Activated CD4-positive, alpha-beta T cell treated with anti-CD3 and anti-CD28 coated beads, Interleukin-10, Interleukin-2, amounts not matched to agents 100 ng/mL and 50 ng/mL, durations not matched to agents 16 hours and 8 hours (primary cell): Measurements from ENCODE around the gene TMEM131.

ENCODE experiments used
- DNase-seq: peaks from one replicate; pipeline ENCODE4 v3.0.0-alpha.2; 2020

Gene TMEM131

GRCh38 chr2:97797355-97797754, 198.4 kb downstream of the TMEM131 start:
- DNase-seq = no peak

- no peak for DNase-seq
Measured at GRCh38 chr2:97796465-97797126, 199.2 kb downstream of the TMEM131 start.

DNA sequence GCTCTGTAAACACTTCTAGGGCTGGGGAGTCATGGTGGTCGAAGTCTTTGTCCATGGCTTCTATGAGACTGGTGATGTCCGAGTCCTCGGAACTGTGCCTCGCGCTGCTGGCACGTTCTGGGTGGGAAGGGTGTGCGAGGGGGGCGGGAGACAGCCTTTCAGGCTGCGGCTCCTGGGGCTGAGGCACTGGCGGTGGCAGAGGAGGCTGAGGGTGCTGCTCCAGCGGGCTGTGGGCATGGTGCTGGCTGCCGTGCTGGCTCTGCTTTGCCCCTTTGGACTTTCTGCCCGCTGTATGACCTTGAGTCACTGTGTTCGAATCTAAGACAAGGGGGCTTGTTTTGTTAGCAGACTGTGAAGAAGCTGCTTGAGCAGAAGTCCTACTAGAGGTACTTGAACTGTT, 203.3 kb downstream of the TMEM131 start:
- DNase-seq = no peak

DNA sequence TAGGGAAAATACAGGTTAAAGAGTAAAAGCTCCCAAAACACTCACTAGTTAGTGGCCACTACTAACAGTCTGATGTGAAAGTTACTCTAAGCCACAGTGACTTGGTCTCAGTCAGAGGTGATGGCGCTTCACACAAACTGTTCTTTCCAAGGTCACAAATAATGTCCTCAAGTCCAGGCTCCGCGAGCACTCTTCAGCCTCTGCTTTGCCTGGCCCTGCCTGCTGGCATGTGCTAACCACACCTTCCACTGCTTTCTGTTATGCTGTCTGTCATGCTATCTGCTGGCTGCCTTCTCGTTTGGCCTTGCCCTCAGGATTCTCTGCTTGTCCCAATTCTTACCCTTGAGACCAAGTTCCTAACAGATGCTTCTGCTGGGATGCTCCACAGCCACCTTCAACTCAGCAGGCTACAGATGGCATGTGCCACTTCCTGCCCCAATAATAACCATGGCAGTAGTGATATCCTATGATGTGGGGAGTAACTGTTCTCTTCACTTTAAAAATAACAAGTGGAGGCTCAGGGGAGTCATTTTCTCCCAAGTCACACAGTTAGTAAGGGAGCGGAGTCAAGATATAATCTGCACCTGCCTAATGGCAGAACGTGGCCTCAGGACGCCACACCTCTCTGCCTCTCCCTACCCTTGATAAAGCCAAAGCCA, 206.6 kb downstream of the TMEM131 start:
- no peak for DNase-seq

- DNase-seq = no peak
Measured at GRCh38 chr2:97785818-97786217, 209.9 kb downstream of the TMEM131 start.

- DNase-seq = no peak
Measured at GRCh38 chr2:97784953-97785352, 210.8 kb downstream of the TMEM131 start.

- DNase-seq = no peak
Measured at GRCh38 chr2:97781981-97782380, 213.8 kb downstream of the TMEM131 start.

DNA sequence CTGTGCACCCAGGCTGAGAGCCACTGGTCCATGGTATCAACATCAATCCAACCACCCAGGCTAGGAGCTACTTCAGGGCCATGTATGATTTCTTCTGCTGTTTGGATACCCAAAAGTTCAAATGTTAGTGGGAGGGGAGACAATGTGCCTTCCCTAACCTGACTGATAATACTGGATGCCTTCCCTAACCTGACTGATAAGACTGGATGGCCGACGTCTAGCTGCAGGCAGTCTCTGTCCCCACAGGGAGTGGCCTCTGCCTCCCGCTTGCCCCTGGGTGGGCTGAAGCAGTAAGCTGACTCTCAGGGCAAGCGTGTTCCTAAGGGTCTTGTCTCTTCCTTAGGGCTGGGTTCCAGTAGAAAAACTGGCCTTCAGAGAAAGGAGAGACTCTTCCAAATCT, 216.6 kb downstream of the TMEM131 start:
- no peak for DNase-seq

GRCh38 chr2:97775074-97775473, 220.7 kb downstream of the TMEM131 start:
- no peak for DNase-seq

DNA sequence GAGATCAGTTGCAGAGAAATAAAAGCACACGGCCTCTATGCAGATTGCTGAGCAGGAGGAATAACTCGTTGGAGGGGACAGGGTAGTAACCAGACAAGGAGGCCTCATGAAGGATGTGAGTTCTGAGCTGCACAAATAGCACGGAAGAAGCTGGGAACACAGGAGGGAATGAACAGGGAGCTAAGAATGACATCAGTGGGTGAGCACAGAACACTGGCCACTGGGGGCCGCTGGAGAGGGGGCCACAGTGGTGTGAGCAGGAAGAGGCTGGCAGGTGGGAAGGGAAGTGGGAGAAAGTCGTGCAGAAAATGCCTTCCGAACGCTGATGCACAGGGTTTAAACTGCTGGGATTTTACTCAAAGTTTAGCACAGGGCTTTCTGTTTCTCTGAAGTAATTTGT, 221.3 kb downstream of the TMEM131 start:
- DNase-seq = no peak

GRCh38 chr2:97770445-97770844, 225.3 kb downstream of the TMEM131 start:
- no peak for DNase-seq

- DNase-seq = no peak
Measured at GRCh38 chr2:97769711-97770110, 226.0 kb downstream of the TMEM131 start.

- no peak for DNase-seq
Measured at GRCh38 chr2:97769308-97769707, 226.4 kb downstream of the TMEM131 start.

GRCh38 chr2:97766567-97766966, 229.2 kb downstream of the TMEM131 start:
- DNase-seq = no peak

DNA sequence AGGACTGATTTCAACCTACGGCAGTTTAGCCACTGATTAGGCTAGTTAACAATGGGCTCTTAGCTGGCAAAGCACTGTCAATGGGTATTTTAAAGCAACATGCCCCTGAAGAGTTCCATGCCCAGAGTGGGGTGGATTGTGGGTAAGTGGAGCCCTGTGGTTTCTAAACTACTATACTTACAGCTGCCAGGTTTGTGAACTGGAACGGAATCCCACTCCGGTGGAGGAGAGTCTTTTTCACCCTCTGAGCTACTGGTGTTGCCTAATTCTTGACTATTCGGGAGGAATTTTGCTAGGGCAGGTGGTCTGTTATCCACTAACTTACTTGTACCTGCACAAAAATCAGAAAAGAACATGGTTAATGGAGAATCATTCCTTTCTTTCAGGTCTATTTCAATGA, 229.8 kb downstream of the TMEM131 start:
- no peak for DNase-seq

- no peak for DNase-seq
Measured at GRCh38 chr2:97764559-97765263, 231.0 kb downstream of the TMEM131 start.

DNA sequence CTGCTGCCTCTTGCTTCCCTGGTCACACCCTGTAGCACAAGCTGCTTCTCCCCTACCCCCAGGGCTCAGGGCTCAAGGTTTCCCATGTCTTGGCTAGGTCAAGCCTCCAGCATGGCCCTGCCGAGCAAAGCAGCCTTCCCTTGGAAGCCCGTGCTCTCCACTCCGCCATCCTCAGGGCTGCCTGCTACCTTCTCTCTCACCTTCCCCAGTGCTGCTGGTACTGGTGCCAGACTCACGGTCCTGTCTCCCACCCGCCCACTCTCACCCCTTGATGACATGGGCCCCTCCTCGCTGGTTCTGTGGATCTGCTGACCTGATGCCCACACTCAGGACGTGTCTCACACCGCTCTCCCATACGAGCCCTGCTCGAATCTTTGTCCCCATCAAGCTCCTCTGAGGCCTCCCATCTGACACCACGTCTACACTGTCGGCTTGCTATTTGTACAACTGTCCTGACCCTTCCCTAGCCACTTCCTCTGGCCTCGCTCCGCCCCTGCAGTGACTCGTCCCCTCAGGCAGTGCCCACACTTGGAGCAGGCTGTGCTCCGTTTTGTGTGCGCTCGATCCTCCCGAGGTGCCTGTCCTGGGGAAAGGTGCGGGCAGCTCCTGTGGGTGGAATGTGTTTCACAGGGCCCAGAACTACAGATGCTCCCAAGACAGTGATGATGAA, 232.4 kb downstream of the TMEM131 start:
- DNase-seq = no peak

- peak; percentile 55 for DNase-seq
Measured at GRCh38 chr2:97761192-97761591, 234.6 kb downstream of the TMEM131 start.

DNA sequence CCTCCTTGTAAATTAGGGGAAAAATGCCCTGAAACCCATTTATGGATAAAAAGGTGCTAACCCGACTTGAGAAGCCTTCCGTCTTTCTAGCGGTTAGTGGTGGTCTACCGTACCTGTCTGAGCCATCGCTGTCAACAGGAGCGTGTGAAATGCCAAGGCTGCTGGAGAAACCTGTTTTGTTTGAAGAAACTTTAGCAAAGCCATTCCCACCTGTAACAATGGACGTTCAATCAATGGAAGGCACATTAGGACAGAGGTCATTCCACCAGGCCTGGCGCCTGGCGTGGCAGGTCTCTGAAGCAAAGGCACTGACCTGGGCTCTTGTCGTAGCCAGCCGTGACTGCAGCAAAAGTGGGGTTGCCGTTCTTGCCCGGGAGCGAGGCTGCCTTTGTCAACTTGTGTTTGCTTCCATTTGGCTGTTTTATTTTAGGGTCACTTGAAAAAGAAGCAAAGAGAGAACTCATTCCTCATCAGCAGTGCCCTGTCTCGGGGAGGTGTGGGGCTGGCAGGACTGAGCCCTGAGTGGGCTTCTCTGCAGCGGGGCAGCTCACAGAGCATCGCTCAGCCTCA, 235.2 kb downstream of the TMEM131 start:
- DNase-seq = no peak

GRCh38 chr2:97759727-97760407, 235.9 kb downstream of the TMEM131 start:
- no peak for DNase-seq

- DNase-seq = no peak
Measured at GRCh38 chr2:97758131-97758705, 237.5 kb downstream of the TMEM131 start.

DNA sequence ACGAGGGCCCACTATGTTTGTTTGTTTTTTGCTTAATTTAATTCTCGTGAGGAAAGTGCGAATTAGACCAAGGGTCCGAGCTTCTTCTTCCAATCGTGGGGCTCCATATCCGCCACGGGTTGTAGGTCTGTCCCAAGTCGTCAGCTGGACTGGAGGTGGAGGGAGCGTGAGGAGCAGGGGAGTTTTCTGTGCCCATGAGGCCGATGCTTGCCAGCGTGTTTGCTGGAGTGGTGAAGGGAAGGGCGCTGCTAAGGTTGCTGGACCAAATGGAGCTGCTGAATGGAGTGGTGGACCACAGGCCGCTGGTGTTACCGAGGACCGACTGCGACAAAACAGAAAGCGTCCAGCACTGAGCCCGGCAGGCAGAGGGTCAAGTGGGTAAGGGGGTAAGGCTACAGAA, 238.7 kb downstream of the TMEM131 start:
- no peak for DNase-seq
